ENCODE data around the gene HIGD2A. TPM values are rescaled to one million over a fixed set of nuclear protein-coding genes. Genes with fewer than 3 reads are reported as not detected.

HIGD2A gene
- total and polyA plus RNA-seq, 9 of the 15 experiments (the other 6 are each of a cell fraction or from before 2014, with no cell fraction given), result 94.7 to 264 (median 163) TPM

- no peak overlapping the region for H3K4me2 ChIP-seq (ENCODE audit: insufficient read depth, low read length)
- ATAC-seq, result no peak
- H3K36me3 ChIP-seq (ENCODE audit: control insufficient read depth, insufficient read depth, low read length), result peaks cover 82% of the 10 kb centered on the region
- no peak overlapping the region for H2AFZ ChIP-seq (ENCODE audit: low read depth, low read length)
- TF ChIP-seq HIVEP1 (CRISPR knock-in tag; IDR thresholded peaks at IDR 0.05) (no peak), ZNF146 (CRISPR knock-in tag; IDR thresholded peaks at IDR 0.05; ENCODE audit: unreplicated experiment) (no peak), GATAD2A (IDR thresholded peaks at IDR 0.05) (no peak), PCBP2 (IDR thresholded peaks at IDR 0.05; ENCODE audit: low read depth, low read length, poor library complexity, severe bottlenecking) (no peak), MAFK (IDR thresholded peaks at IDR 0.05; ENCODE audit: low read length) (no peak), YY1 (IDR thresholded peaks at IDR 0.05; ENCODE audit: borderline replicate concordance in 1 of 3, control insufficient read depth in 1 of 3, extremely low read depth in 1 of 3, insufficient read depth in 3 of 3, insufficient read length in 1 of 3, insufficient replicate concordance in 2 of 3, low read depth in 1 of 3, low read length in 2 of 3) (no peak), ILK (tag; IDR thresholded peaks at IDR 0.05; ENCODE audit: borderline replicate concordance, low read depth) (no peak), SAFB (IDR thresholded peaks at IDR 0.05; ENCODE audit: borderline replicate concordance, low read depth, low read length) (no peak), ZNF583 (CRISPR knock-in tag; IDR thresholded peaks at IDR 0.05) (no peak), ZFPM2 (CRISPR knock-in tag; IDR thresholded peaks at IDR 0.05) (no peak)
- no peak overlapping the region for H3K4me3 ChIP-seq
- no peak for FAIRE-seq
- no peaks in the 10 kb centered on the region; the same call in 1 of the 2 replicates for H4K20me1 ChIP-seq (replicated peaks; ENCODE audit: control insufficient read depth, insufficient read depth, low read length)
- WGBS (ENCODE audit: insufficient coverage, low coverage, missing lambda C conversion rate), result 93% methylated on average over 8 of the region's 9 CpGs
- H3K4me1 ChIP-seq (replicated peaks in 1 of 2; ENCODE audit: control insufficient read depth in 2 of 2, insufficient read depth in 2 of 2, low read length in 2 of 2), result peaks cover 6 to 7% of the 10 kb centered on the region in 2 experiments; a peak in 3 of 5 replicates
- no peaks in the 10 kb centered on the region for H3K9me3 ChIP-seq (replicated peaks; ENCODE audit: control insufficient read depth, insufficient read depth, low read depth, low read length)
- H3K27ac ChIP-seq (ENCODE audit: extremely low read depth, low read depth, low read length), result no peak overlapping the region
- DNase-seq (ENCODE audit: extremely low read depth in 1 of 4, low spot score in 3 of 4), result no peak
- H3K9me1 ChIP-seq (ENCODE audit: control insufficient read depth, insufficient read depth, low read length), result no peaks in the 10 kb centered on the region
- POLR2A ChIA-PET, result no interaction called here
- H3K27me3 ChIP-seq (ENCODE audit: control insufficient read depth in 2 of 2, insufficient read depth in 2 of 2, low read length in 2 of 2), result no peaks in the 10 kb centered on the region
- H3K79me2 ChIP-seq (ENCODE audit: control insufficient read depth, insufficient read depth, low read length), result peaks cover 38% of the 10 kb centered on the region
- CTCF ChIA-PET (ENCODE audit: low intra/inter-chr PET ratio), result no interaction called here
- H3K9ac ChIP-seq (ENCODE audit: insufficient read depth in 1 of 2, low read depth in 2 of 2, low read length in 2 of 2), result no peak overlapping the region
- in situ Hi-C loops (cut with MboI), result no loop called here
- intact Hi-C loops (cut with micrococcal nuclease), result no loop called here
- BruUV-seq (replicated peaks), result no TSS peak
These were observed 4.6 kb upstream of the HIGD2A start for GRCh38 chr5:176383961-176384360.
